SK-N-SH (cell line): ENCODE data around the gene FAM169A. TPM values are rescaled to one million over a fixed set of nuclear protein-coding genes. Genes with fewer than 3 reads are reported as not detected.

Source experiments
- CTCF ChIA-PET: fragments of 300-600, 350-600 bp; formaldehyde crosslinking; extraction: SDS; loops from one replicate; lab custom pipeline; 2021; lab: Yijun Ruan, JAX
- POLR2A ChIA-PET: fragments of 350-600 bp; sonication (Branson Sonifier 250); formaldehyde crosslinking; extraction: SDS; loops from one replicate; lab custom pipeline; 2020; ENCODE audit warnings: antibody characterized with exemption, inconsistent platforms; lab: Yijun Ruan, JAX
- DNase-seq: peaks from one replicate; pipeline ENCODE4 v3.0.0; 2012
- H2AFZ ChIP-seq: fragments of 200-600 bp; sonication (generic); 2 replicates; pipeline ENCODE4 v1.8.1; 2016; ENCODE audit warnings: antibody characterized with exemption, mild to moderate bottlenecking, low read depth
- H3F3A ChIP-seq: fragments of 200-600 bp; sonication (generic); replicated peaks from 2 replicates; pipeline ENCODE3; 2016; ENCODE audit warnings: antibody characterized with exemption, mild to moderate bottlenecking; ENCODE audit not compliant: insufficient read depth
- H3K27ac ChIP-seq, 2 experiments: fragments of 200-500 bp in 1 of 2; fragments of 200-600 bp in 1 of 2; sonication (Bioruptor generic) in 1 of 2; sonication (generic), shearing (Covaris generic) in 1 of 2; 2 replicates each; pipeline versions ENCODE4 v1.5.1 to v1.6.1; 2014 to 2016; ENCODE audit warnings: low read depth in 2 of 2, inconsistent platforms in 1 of 2, low read length in 1 of 2, mild to moderate bottlenecking in 1 of 2, mixed read lengths in 1 of 2
- H3K27me3 ChIP-seq: fragments of 200-600 bp; sonication (generic), shearing (Covaris generic); 2 replicates; pipeline ENCODE4 v1.6.1; 2016; ENCODE audit warnings: mixed run types; ENCODE audit not compliant: insufficient read depth
- H3K36me3 ChIP-seq, 2 experiments: fragments of 200-500 bp in 1 of 2; fragments of 200-600 bp in 1 of 2; sonication (Bioruptor generic) in 1 of 2; sonication (generic) in 1 of 2; replicated peaks in 1 of 2; 2 replicates each; pipeline versions ENCODE3 to v1.5.1; 2014 to 2016; ENCODE audit warnings: low read length in 1 of 2, mild to moderate bottlenecking in 1 of 2; ENCODE audit not compliant: insufficient read depth in 2 of 2, control insufficient read depth in 1 of 2
- H3K4me1 ChIP-seq, 2 experiments: fragments of 200-500 bp in 1 of 2; fragments of 200-600 bp in 1 of 2; sonication (Bioruptor generic) in 1 of 2; sonication (generic), shearing (Covaris generic) in 1 of 2; 2 replicates each; pipeline versions ENCODE4 v1.5.1 to v1.6.1; 2014 to 2016; ENCODE audit warnings: low read depth in 1 of 2, low read length in 1 of 2, mixed run types in 1 of 2; ENCODE audit not compliant: insufficient read depth in 2 of 2, control insufficient read depth in 1 of 2
- H3K4me2 ChIP-seq: fragments of 200-600 bp; sonication (generic), shearing (Covaris generic); 2 replicates; pipeline ENCODE4 v1.6.1; 2017; ENCODE audit warnings: mixed run types
- H3K4me3 ChIP-seq, 2 experiments: fragments of 200-500 bp in 1 of 2; fragments of 200-600 bp in 1 of 2; sonication (Bioruptor generic) in 1 of 2; sonication (generic), shearing (Covaris generic) in 1 of 2; 2 replicates each; pipeline versions ENCODE4 v1.5.1 to v1.8.1; 2014 to 2016; ENCODE audit warnings: low read depth in 2 of 2, inconsistent platforms in 1 of 2, low read length in 1 of 2, mild to moderate bottlenecking in 1 of 2, mixed read lengths in 1 of 2, moderate library complexity in 1 of 2
- H3K79me2 ChIP-seq: fragments of 200-600 bp; sonication (generic); 2 replicates; pipeline ENCODE4 v1.8.1; 2017; ENCODE audit warnings: mild to moderate bottlenecking; ENCODE audit not compliant: insufficient read depth
- H3K9ac ChIP-seq: fragments of 200-600 bp; sonication (generic); 2 replicates; pipeline ENCODE4 v1.6.1; 2017; ENCODE audit warnings: mixed run types
- H3K9me2 ChIP-seq: fragments of 200-600 bp; sonication (generic); 2 replicates; pipeline ENCODE4 v1.6.1; 2017; ENCODE audit warnings: mixed run types
- H3K9me3 ChIP-seq: fragments of 200-600 bp; sonication (generic); 2 replicates; pipeline ENCODE4 v1.6.1; 2017; ENCODE audit warnings: mixed run types, mild to moderate bottlenecking, moderate library complexity
- H4K20me1 ChIP-seq: fragments of 200-600 bp; sonication (generic); 2 replicates; pipeline ENCODE4 v1.6.1; 2017; ENCODE audit warnings: mild to moderate bottlenecking, mixed run types; ENCODE audit not compliant: insufficient read depth
- CHD2 ChIP-seq: fragments of 150-350 bp; IDR thresholded peaks from 2 replicates; pipeline ENCODE4 v1.6.1; 2018; ENCODE audit warnings: low read length; ENCODE audit not compliant: partially characterized antibody
- EP300 ChIP-seq, 2 experiments: IDR thresholded peaks; 2 replicates each; pipeline versions ENCODE4 v1.4.0 to v1.6.1; 2012; ENCODE audit warnings: borderline replicate concordance in 1 of 2, low read depth in 1 of 2, low read length in 1 of 2
- FOSL2 ChIP-seq: IDR thresholded peaks from 2 replicates; pipeline ENCODE4 v1.4.0; 2012; ENCODE audit warnings: low read depth, mild to moderate bottlenecking, moderate library complexity, borderline replicate concordance
- FOXJ3 ChIP-seq: sonication (generic); formaldehyde crosslinking; IDR thresholded peaks from 2 replicates; pipeline ENCODE4 v1.5.1; 2020; ENCODE audit warnings: mild to moderate bottlenecking, missing genetic modification reagents
- FOXM1 ChIP-seq: IDR thresholded peaks from 2 replicates; pipeline ENCODE4 v1.4.0; 2012; ENCODE audit warnings: low read depth, mild to moderate bottlenecking
- MXI1 ChIP-seq: IDR thresholded peaks from 2 replicates; pipeline ENCODE4 v1.6.1; 2012; ENCODE audit warnings: mild to moderate bottlenecking, low read depth, low read length, improper control_type of control experiment
- NFIC ChIP-seq: IDR thresholded peaks from 2 replicates; pipeline ENCODE4 v1.4.0; 2012; ENCODE audit warnings: borderline replicate concordance
- NRF1 ChIP-seq: IDR thresholded peaks from 2 replicates; pipeline ENCODE4 v1.6.1; 2012; ENCODE audit warnings: low read depth, mild to moderate bottlenecking, low read length
- RAD21 ChIP-seq: IDR thresholded peaks from 2 replicates; pipeline ENCODE4 v1.6.1; 2012; ENCODE audit warnings: mild to moderate bottlenecking, low read length
- RCOR1 ChIP-seq: fragments of 150-350 bp; IDR thresholded peaks from 2 replicates; pipeline ENCODE4 v1.6.1; 2017; ENCODE audit warnings: antibody characterized with exemption, low read length
- RFX5 ChIP-seq: IDR thresholded peaks from 2 replicates; pipeline ENCODE4 v1.6.1; 2012; ENCODE audit warnings: mild to moderate bottlenecking, improper control_type of control experiment, low read length
- RXRA ChIP-seq: IDR thresholded peaks from 2 replicates; pipeline ENCODE4 v1.4.0; 2012; ENCODE audit warnings: low read depth, mild to moderate bottlenecking, borderline replicate concordance
- SIN3A ChIP-seq: IDR thresholded peaks from 2 replicates; pipeline ENCODE4 v1.6.1; 2012; ENCODE audit warnings: low read depth, mild to moderate bottlenecking, low read length, moderate library complexity, borderline replicate concordance
- TCF12 ChIP-seq: IDR thresholded peaks from 2 replicates; pipeline ENCODE4 v1.4.0; 2012
- TEAD4 ChIP-seq: IDR thresholded peaks from 2 replicates; pipeline ENCODE4 v1.4.0; 2012; ENCODE audit warnings: mild to moderate bottlenecking, borderline replicate concordance; ENCODE audit not compliant: insufficient read depth
- YY1 ChIP-seq: IDR thresholded peaks from 2 replicates; pipeline ENCODE4 v1.4.0; 2012; ENCODE audit warnings: low read depth, mild to moderate bottlenecking
- WGBS: methylation state at CpG from one replicate; pipeline ENCODE4 v1.1.6; 2017; ENCODE audit warnings: low lambda C conversion rate; 5-methylcytosine and 5-hydroxymethylcytosine counted together
- polyA plus RNA-seq, 3 experiments: library from polyadenylated mRNA; depleted of rRNA; stranded (reverse); fragments of >200 nt; gene quantifications; 2 replicates each; pipeline ENCODE4 v1.2.3, GENCODE V29; 2012
- TF ChIP-seq, protein P1 (sequence below): fragments of 150-350 bp; IDR thresholded peaks from 2 replicates; pipeline ENCODE4 v1.6.1; 2016; ENCODE audit warnings: mild to moderate bottlenecking, low read depth, low read length
- TF ChIP-seq, protein P2 (sequence below): IDR thresholded peaks from 2 replicates; pipeline ENCODE4 v1.4.0; 2012; ENCODE audit warnings: low read depth, borderline replicate concordance
- TF ChIP-seq, protein P3 (sequence below): IDR thresholded peaks from 2 replicates; pipeline ENCODE4 v1.6.1; 2012; ENCODE audit warnings: mild to moderate bottlenecking, low read depth, low read length, moderate library complexity

Gene FAM169A
- polyA plus RNA-seq, 1 of the 3 experiments (the other 2 are of a cell fraction) = 2.6 TPM

DNA sequence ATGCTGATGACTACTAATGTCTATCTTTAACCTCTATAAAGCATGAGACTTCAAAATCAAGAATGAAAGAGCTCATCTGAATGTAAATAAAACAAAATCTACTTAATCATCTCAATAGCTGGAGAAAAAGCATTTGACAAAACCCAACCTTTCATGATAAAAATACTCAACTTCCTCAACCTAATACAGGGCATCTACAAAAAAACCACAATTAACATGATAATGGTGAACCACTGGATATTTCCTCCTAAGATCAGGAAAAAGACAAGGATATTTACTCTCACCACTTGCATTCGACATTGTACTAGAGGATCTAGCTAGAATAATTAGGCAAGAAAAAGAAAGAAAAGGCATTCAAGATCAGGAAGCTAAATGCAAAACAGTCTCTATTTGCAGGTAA is 49.3 kb downstream of the FAM169A start (continued):
- no peak for TF ChIP-seq FOSL2
- TF ChIP-seq, protein P1, sequence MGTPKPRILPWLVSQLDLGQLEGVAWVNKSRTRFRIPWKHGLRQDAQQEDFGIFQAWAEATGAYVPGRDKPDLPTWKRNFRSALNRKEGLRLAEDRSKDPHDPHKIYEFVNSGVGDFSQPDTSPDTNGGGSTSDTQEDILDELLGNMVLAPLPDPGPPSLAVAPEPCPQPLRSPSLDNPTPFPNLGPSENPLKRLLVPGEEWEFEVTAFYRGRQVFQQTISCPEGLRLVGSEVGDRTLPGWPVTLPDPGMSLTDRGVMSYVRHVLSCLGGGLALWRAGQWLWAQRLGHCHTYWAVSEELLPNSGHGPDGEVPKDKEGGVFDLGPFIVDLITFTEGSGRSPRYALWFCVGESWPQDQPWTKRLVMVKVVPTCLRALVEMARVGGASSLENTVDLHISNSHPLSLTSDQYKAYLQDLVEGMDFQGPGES = no peak
- no peak for TF ChIP-seq RCOR1
- no peak for TF ChIP-seq RAD21
- no peak for TF ChIP-seq FOXM1
- TF ChIP-seq YY1 = no peak

DNA sequence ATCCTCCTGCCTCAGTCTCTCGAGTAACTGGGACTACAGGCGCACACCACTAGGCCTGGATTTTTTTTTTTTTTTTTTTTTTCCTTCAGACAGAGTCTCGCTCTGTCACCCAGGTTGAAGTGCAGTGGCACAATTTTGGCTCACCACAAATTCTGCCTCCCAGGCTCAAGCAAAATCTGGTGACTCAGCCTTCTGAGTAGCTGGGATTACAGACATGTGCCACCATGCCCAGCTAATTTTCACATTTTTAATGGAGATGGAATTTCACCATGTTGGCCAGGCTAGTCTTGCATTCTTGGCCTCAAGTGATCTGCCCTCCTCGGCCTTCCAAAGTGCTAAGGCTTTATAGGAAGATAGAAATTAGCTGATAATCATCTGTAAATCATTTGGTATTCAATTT is 55.3 kb downstream of the FAM169A start:
- H3K27me3 ChIP-seq = no peaks in the 10 kb centered on the region
- H3K4me1 ChIP-seq = no peaks in the 10 kb centered on the region; a peak in 1 of 4 replicates
- no peaks in the 10 kb centered on the region for H3F3A ChIP-seq
- TF ChIP-seq, protein P2, sequence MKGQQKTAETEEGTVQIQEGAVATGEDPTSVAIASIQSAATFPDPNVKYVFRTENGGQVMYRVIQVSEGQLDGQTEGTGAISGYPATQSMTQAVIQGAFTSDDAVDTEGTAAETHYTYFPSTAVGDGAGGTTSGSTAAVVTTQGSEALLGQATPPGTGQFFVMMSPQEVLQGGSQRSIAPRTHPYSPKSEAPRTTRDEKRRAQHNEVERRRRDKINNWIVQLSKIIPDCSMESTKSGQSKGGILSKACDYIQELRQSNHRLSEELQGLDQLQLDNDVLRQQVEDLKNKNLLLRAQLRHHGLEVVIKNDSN = no peak
- no peak for TF ChIP-seq EP300 (IDR thresholded peaks at IDR 0.05; ENCODE audit: borderline replicate concordance in 1 of 2, low read depth in 1 of 2, low read length in 1 of 2)
- no peak for TF ChIP-seq NFIC
- no peak for TF ChIP-seq CHD2
- TF ChIP-seq RFX5 = no peak
- no peak for TF ChIP-seq SIN3A
- TF ChIP-seq RCOR1 = no peak
- no peak for TF ChIP-seq MXI1
- TF ChIP-seq NRF1 = no peak
- TF ChIP-seq RAD21 = no peak
- no peak for TF ChIP-seq FOXJ3 (CRISPR knock-in tag)
- TF ChIP-seq TCF12 = no peak
- TF ChIP-seq RXRA = no peak
- TF ChIP-seq, protein P1 = no peak
- no peak for TF ChIP-seq TEAD4
- TF ChIP-seq, protein P3, sequence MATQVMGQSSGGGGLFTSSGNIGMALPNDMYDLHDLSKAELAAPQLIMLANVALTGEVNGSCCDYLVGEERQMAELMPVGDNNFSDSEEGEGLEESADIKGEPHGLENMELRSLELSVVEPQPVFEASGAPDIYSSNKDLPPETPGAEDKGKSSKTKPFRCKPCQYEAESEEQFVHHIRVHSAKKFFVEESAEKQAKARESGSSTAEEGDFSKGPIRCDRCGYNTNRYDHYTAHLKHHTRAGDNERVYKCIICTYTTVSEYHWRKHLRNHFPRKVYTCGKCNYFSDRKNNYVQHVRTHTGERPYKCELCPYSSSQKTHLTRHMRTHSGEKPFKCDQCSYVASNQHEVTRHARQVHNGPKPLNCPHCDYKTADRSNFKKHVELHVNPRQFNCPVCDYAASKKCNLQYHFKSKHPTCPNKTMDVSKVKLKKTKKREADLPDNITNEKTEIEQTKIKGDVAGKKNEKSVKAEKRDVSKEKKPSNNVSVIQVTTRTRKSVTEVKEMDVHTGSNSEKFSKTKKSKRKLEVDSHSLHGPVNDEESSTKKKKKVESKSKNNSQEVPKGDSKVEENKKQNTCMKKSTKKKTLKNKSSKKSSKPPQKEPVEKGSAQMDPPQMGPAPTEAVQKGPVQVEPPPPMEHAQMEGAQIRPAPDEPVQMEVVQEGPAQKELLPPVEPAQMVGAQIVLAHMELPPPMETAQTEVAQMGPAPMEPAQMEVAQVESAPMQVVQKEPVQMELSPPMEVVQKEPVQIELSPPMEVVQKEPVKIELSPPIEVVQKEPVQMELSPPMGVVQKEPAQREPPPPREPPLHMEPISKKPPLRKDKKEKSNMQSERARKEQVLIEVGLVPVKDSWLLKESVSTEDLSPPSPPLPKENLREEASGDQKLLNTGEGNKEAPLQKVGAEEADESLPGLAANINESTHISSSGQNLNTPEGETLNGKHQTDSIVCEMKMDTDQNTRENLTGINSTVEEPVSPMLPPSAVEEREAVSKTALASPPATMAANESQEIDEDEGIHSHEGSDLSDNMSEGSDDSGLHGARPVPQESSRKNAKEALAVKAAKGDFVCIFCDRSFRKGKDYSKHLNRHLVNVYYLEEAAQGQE = no peak
- H3K9ac ChIP-seq = no peak overlapping the region
- H3K4me2 ChIP-seq = no peak overlapping the region
- H3K9me3 ChIP-seq = no peaks in the 10 kb centered on the region
- H2AFZ ChIP-seq = no peak overlapping the region
- no peak overlapping the region for H3K4me3 ChIP-seq
- no peak for DNase-seq
- WGBS = 92% methylated on average over 4 of the region's 4 CpGs
- H3K36me3 ChIP-seq = no peaks in the 10 kb centered on the region
- H3K9me2 ChIP-seq = no peaks in the 10 kb centered on the region
- H3K27ac ChIP-seq = no peak overlapping the region
- CTCF ChIA-PET = no interaction called here
- no peaks in the 10 kb centered on the region for H3K79me2 ChIP-seq
- H4K20me1 ChIP-seq = no peaks in the 10 kb centered on the region
- POLR2A ChIA-PET = no interaction called here
